Cortex of kidney (tissue), 1 donor: ENCODE measurements around the gene C2CD5.

Experiments used
- DNase-seq: peaks from one replicate; lab custom pipeline; 2025; lab: John Stamatoyannopoulos, UW

The C2CD5 gene

DNA sequence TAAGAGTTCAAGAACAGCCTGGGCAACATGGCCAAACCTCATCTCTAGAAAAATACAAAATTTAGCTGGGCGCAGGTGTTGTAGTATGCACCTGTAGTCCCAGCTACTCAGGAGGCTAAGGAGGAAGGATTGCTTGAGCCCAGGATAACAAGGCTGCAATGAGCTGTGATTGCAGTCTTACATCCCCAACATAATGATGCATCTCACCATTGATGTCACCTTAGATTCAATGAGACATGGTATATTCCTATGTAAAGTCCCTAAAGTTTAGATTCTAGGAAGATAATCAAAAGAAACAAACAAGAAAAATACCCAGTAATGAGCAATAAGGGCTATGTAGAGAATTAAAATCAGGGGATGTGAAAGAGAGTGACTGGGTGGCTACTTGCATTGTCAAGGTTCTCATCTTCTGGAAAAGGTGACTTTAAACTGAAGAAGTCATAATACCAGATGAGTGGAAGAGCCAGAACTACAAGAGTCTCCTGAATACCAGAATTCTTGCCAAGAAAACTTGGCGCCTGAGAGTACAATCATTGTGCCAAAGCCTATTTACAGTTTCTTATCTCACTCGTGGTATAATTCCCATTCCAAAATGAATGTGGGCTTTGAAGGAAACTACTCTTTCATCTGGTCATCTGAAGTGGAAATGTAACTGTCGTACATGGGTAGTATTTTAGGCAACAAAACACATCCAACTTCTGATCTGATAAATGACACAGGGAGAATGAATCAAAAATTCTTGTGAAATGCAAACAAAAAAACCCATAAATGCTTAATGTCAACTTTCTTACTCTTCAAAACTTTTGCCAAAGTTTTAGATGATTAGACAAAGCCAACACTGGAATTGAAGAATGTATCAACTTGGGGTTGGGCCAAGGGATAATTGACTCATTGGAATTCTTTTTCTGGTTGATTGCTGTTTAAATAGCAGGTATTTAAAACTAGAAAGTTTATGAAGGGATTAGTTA lies 128.7 kb downstream of the C2CD5 start:
- DNase-seq = no peak

DNA sequence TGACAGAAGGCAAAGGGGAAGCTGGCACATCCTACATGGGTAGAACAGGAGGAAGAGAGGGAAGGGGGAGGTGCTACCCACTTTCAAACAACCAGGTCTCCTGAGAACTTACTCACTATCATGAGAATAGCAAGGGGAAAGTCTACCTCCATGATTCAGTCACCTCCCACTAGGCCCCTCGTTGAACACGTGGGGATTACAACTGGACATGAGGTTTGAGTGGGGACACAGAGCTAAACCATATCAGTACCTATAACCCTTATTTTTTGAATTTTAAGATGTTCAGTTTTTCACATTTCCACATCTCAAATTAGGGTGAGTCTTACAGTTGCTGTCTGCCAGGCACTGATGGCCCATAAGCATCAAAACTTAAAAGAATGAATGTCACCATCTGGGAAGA lies 129.6 kb downstream of the C2CD5 start:
- no peak for DNase-seq

- DNase-seq = no peak
Measured at GRCh38 chr12:22413592-22413991, 130.8 kb downstream of the C2CD5 start.

DNA sequence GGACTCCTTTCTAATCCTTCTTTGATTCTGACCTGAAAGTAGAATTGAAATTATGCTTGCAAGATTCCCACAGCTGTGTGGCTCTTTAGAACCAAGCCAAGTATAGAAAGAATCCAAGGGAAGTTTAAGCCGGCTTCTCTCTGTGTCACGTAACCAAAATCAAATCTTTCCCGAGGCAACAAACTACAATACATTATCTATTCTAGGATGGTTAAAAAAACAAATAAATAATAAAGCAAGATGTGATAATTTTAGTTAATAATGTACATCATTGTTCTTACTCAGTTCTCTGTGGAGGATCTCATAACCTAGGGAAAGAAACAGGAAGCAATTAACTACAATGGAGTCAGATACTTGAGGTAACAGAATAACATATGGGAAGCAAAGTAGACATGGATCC lies 131.8 kb downstream of the C2CD5 start:
- DNase-seq = no peak

GRCh38 chr12:22410486-22410885 lies 133.9 kb downstream of the C2CD5 start:
- DNase-seq = no peak

- no peak for DNase-seq
Measured at GRCh38 chr12:22409377-22410164, 134.8 kb downstream of the C2CD5 start.

- no peak for DNase-seq
Measured at GRCh38 chr12:22408610-22409376, 135.5 kb downstream of the C2CD5 start.

GRCh38 chr12:22407397-22407796 lies 136.9 kb downstream of the C2CD5 start:
- DNase-seq = no peak

GRCh38 chr12:22406627-22407026 lies 137.7 kb downstream of the C2CD5 start:
- DNase-seq = no peak

DNA sequence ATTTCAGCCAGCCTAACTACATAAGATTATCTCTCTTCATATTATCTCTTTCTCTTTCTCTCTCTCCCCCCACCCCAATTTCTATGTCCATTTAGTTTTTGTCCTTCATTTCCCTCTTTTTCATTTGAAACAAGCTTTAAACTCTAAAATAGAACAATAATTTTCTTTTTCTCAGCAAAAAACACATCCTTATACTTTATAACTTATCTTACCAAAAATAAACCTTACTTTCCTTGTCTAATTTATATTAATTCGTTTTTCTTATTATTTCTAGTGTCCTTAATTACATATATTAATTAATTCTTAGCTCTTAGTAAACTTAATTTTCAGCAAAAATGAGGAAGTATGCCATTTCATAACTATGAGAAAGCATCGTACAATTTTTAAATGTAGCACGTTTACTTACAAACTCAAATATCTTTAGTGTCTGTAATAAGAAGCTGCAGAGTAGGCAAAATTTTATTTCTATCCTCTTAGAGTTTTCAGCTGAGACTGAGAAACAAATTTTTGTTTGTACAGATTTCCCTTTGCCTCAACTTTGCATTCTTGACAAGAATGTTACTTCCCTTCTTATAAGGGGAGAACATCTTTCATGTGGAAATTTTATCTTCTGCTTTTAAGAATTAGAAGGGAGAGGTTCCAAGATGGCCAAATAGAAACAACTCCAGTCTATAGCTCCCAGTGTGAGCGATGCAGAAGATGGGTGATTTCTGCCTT lies 144.7 kb downstream of the C2CD5 start:
- DNase-seq = no peak
